NCI-H1930 (cell line): ENCODE data around the gene TLR6.
"Not testable (repeated sequence)": the region's sequence is repeated elsewhere in the genome, so short reads cannot be mapped to it uniquely, and the experiment has no call there.

Experiments
- DNase-seq, 2 experiments: peaks; one replicate each; lab custom pipeline; 2025; lab: John Stamatoyannopoulos, UW

Gene TLR6

GRCh38 chr4:38787693-38788092 is 68.9 kb downstream of the TLR6 start:
- no peak for DNase-seq

- no peak for DNase-seq
Measured at GRCh38 chr4:38785901-38786402, 70.7 kb downstream of the TLR6 start.

GRCh38 chr4:38785041-38785790 is 71.4 kb downstream of the TLR6 start:
- no peak for DNase-seq

- no peak for DNase-seq
Measured at GRCh38 chr4:38784141-38784540, 72.5 kb downstream of the TLR6 start.

GRCh38 chr4:38783109-38783460 is 73.5 kb downstream of the TLR6 start:
- DNase-seq, result no peak

GRCh38 chr4:38782452-38783108 is 74.0 kb downstream of the TLR6 start, which contains the start of gene TLR10:
TSS of gene TLR10 (minus strand) at chr4:38782990. CDS start at chr4:38775590, 7,400 bp downstream.
- DNase-seq, result no peak

GRCh38 chr4:38781854-38782261 is 74.8 kb downstream of the TLR6 start:
- DNase-seq, result no peak

GRCh38 chr4:38780833-38781484 is 75.7 kb downstream of the TLR6 start:
- no peak for DNase-seq

GRCh38 chr4:38779790-38780189 is 76.8 kb downstream of the TLR6 start:
- no peak for DNase-seq

GRCh38 chr4:38777925-38778324 is 78.7 kb downstream of the TLR6 start:
- DNase-seq, result not testable (repeated sequence)

GRCh38 chr4:38775326-38775725 is 81.3 kb downstream of the TLR6 start:
- DNase-seq, result no peak

GRCh38 chr4:38774181-38774955 is 82.2 kb downstream of the TLR6 start:
- no peak for DNase-seq
